GM12865 (cell line): ENCODE measurements around the gene KDF1.
A peak's percentile ranks its signal among the peaks of the same experiment; 100 is the strongest.

Experiments used
- DNase-seq: peaks from one replicate; pipeline ENCODE4 v3.0.0; 2010; ENCODE audit warnings: low read depth
- H3K4me3 ChIP-seq: 2 replicates; pipeline ENCODE4 v1.5.1; 2011; ENCODE audit warnings: mild to moderate bottlenecking, low read depth, low read length, control low read depth
- TF ChIP-seq, protein P1 (sequence below): IDR thresholded peaks from 2 replicates; pipeline ENCODE4 v1.5.1; 2011; ENCODE audit warnings: low read length, control low read depth, low read depth, inconsistent platforms; ENCODE audit not compliant: insufficient read depth; ENCODE audit errors: missing control alignments

Gene KDF1

GRCh38 chr1:27004471-27005165 is 44.4 kb upstream of the KDF1 start:
- TF ChIP-seq, protein P1, sequence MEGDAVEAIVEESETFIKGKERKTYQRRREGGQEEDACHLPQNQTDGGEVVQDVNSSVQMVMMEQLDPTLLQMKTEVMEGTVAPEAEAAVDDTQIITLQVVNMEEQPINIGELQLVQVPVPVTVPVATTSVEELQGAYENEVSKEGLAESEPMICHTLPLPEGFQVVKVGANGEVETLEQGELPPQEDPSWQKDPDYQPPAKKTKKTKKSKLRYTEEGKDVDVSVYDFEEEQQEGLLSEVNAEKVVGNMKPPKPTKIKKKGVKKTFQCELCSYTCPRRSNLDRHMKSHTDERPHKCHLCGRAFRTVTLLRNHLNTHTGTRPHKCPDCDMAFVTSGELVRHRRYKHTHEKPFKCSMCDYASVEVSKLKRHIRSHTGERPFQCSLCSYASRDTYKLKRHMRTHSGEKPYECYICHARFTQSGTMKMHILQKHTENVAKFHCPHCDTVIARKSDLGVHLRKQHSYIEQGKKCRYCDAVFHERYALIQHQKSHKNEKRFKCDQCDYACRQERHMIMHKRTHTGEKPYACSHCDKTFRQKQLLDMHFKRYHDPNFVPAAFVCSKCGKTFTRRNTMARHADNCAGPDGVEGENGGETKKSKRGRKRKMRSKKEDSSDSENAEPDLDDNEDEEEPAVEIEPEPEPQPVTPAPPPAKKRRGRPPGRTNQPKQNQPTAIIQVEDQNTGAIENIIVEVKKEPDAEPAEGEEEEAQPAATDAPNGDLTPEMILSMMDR: no peak
- DNase-seq: no peak
- no peak overlapping the region for H3K4me3 ChIP-seq

GRCh38 chr1:27003745-27004470 is 43.6 kb upstream of the KDF1 start:
- H3K4me3 ChIP-seq: no peak overlapping the region
- TF ChIP-seq, protein P1: no peak
- DNase-seq: no peak

DNA sequence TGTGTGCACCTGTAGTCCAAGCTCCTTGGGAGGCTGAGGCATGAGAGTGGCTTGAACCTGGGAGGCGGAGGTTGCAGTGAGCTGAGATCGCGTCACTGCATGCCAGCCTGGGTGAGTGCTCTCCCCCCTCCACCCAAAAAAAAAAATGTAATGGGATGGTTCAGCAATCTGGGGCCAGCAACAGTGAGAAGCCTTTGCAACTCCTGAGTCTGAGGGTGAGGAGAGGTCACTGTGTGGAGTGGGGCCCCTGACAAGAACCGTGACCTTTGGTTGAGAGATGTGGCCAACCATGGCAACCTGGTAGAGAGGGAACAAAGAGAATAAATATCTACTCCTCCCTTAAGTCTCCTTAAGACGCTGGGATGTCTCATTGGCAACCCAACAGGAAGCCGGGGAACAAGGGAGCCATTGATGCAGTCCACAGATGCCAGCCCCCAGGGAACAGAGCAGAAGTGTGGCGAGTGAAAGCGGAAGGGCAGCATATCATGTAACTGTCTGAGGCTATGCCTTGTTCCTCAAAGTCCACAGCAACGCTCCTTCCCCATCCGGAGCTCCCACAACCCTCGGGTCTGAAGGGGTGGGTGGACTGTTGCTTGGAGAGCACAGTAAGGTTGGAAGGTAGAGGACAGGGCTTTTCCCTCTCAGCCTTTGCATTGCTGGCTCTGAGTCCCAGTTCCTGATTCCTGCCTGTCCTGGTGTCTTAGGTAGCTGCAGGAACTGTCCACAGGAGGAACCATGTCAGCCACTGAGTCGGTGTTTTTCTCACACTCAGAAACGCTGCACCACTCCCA is 41.5 kb upstream of the KDF1 start:
- DNase-seq: peak; percentile 33
- TF ChIP-seq, protein P1: no peak
- no peak overlapping the region for H3K4me3 ChIP-seq

DNA sequence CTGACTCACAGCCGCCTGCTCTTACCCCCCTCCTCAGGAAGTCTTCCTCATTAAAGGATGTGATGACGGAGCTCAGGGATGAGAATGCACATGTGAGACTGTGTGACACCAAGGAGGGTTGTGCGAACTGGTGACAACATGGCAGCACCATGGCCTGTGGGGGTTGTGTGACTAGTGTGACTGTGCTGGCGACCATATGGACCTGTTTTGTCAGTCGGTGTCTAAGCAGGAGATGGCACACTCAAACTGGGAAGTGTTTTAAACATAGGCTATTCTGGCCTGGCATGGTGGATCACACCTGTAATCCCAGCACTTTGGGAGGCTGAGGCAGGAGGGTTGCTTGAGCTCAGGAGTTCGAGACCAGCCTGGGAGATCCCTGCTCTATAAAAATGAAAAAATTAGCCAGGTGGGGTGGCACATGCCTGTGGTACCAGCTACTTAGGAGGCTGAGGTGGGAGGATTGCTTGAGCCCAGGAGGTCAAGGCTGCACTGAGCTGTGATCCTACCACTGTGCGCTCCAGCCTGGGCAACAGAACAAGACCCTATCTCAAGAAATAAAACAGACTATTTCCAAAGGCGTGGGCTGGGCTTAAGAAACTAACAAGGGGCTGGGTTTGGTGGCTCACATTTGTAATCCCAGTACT is 40.7 kb upstream of the KDF1 start:
- H3K4me3 ChIP-seq: no peak overlapping the region
- no peak for DNase-seq
- TF ChIP-seq, protein P1: no peak

GRCh38 chr1:27000090-27000816 is 40.0 kb upstream of the KDF1 start:
- H3K4me3 ChIP-seq: no peak overlapping the region
- DNase-seq: no peak
- TF ChIP-seq, protein P1: no peak

- H3K4me3 ChIP-seq: no peak overlapping the region
- TF ChIP-seq, protein P1: no peak
- DNase-seq: no peak
Measured at GRCh38 chr1:26999440-26999987, 39.2 kb upstream of the KDF1 start.
